HK-2 (cell line): ENCODE measurements around the gene CCR5.

Experiments used
- DNase-seq: peaks from one replicate; pipeline ENCODE4 v3.0.0-alpha.2; 2018; ENCODE audit not compliant: unreplicated experiment

Gene CCR5

GRCh38 chr3:46358466-46358865 lies 12.3 kb upstream of the CCR5 start:
- DNase-seq = no peak

- no peak for DNase-seq
These were observed 10.8 kb upstream of the CCR5 start for GRCh38 chr3:46359733-46360493.

GRCh38 chr3:46360907-46361306 lies 9.8 kb upstream of the CCR5 start:
- no peak for DNase-seq

- DNase-seq = no peak
These were observed 9.1 kb upstream of the CCR5 start for GRCh38 chr3:46361408-46362283.

GRCh38 chr3:46365041-46365440 lies 5.7 kb upstream of the CCR5 start:
- DNase-seq = no peak

- DNase-seq = no peak
These were observed 4.8 kb upstream of the CCR5 start for GRCh38 chr3:46365737-46366524.

- no peak for DNase-seq
These were observed 2.9 kb upstream of the CCR5 start for GRCh38 chr3:46367811-46368210.

GRCh38 chr3:46368569-46368968 lies 2.2 kb upstream of the CCR5 start:
- DNase-seq = no peak

- DNase-seq = no peak
These were observed 1.6 kb upstream of the CCR5 start for GRCh38 chr3:46369151-46369550.

GRCh38 chr3:46369675-46370132 lies 1.0 kb upstream of the CCR5 start:
- DNase-seq = no peak

GRCh38 chr3:46371519-46372340 lies 984 bp downstream of the CCR5 start:
- no peak for DNase-seq

- no peak for DNase-seq
These were observed 2.0 kb downstream of the CCR5 start for GRCh38 chr3:46372492-46373359.

- DNase-seq = no peak
These were observed 4.0 kb downstream of the CCR5 start for GRCh38 chr3:46374755-46375154.

GRCh38 chr3:46375218-46375617 lies 4.5 kb downstream of the CCR5 start:
- DNase-seq = no peak

- no peak for DNase-seq
These were observed 5.1 kb downstream of the CCR5 start for GRCh38 chr3:46375814-46376213.

- DNase-seq = peak; percentile 28
These were observed 7.7 kb downstream of the CCR5 start for GRCh38 chr3:46378426-46378942.

- DNase-seq = no peak
These were observed 9.9 kb downstream of the CCR5 start for GRCh38 chr3:46380471-46381221.

- no peak for DNase-seq
These were observed 10.9 kb downstream of the CCR5 start for GRCh38 chr3:46381625-46382024.

- no peak for DNase-seq
These were observed 12.6 kb downstream of the CCR5 start for GRCh38 chr3:46383211-46383950.
